WERI-Rb-1 (cell line): ENCODE results near the gene MAPT.

Experiments used
- DNase-seq: peaks from one replicate; pipeline ENCODE4 v3.0.0-alpha.2; 2020
- H3K27ac ChIP-seq: fragments of 250-450 bp; sonication (Bioruptor Pico); 2 replicates; pipeline ENCODE4 v1.5.1; 2020; ENCODE audit warnings: mild to moderate bottlenecking, moderate library complexity
- H3K27me3 ChIP-seq: fragments of 250-450 bp; sonication (Bioruptor Pico); 2 replicates; pipeline ENCODE4 v1.5.1; 2021; ENCODE audit warnings: mild to moderate bottlenecking, low read depth, moderate library complexity; ENCODE audit not compliant: insufficient read depth, severe bottlenecking
- H3K36me3 ChIP-seq: fragments of 250-450 bp; sonication (Bioruptor Pico); 2 replicates; pipeline ENCODE4 v1.5.1; 2020; ENCODE audit warnings: mild to moderate bottlenecking, moderate library complexity
- H3K4me3 ChIP-seq: 2 replicates; pipeline ENCODE4 v1.5.1; 2011; ENCODE audit warnings: low read depth, mild to moderate bottlenecking, control low read depth, low read length
- H3K9me3 ChIP-seq: fragments of 250-450 bp; sonication (Bioruptor Pico); 2 replicates; pipeline ENCODE4 v1.5.1; 2021; ENCODE audit warnings: mild to moderate bottlenecking, moderate library complexity; ENCODE audit not compliant: severe bottlenecking
- TF ChIP-seq, protein P1 (sequence below): IDR thresholded peaks from 2 replicates; pipeline ENCODE4 v1.5.1; 2011; ENCODE audit warnings: low read depth, mild to moderate bottlenecking, control low read depth, inconsistent platforms, low read length

The MAPT gene

DNA sequence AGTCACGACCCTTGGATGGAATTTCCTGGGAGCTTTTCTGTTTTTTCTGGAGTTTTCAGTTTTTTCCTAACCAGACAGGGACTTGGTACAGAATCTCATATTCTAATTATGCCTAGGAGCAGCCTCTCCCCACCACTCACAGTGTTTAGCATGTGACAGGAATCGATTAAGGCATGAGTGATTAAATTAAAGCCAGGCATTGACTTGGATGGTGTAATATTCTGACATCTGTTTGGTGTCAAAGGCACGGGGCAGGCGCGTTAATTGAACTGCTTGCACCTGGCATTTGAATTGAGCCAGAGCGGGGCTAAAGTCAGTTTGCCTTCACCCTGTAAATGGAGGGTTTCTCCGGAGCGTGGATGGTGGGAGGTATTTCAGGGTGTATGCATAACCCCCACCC is 11.9 kb downstream of the MAPT start:
- DNase-seq: peak; percentile 63
- H3K36me3 ChIP-seq: no peaks in the 10 kb centered on the region
- TF ChIP-seq, protein P1, sequence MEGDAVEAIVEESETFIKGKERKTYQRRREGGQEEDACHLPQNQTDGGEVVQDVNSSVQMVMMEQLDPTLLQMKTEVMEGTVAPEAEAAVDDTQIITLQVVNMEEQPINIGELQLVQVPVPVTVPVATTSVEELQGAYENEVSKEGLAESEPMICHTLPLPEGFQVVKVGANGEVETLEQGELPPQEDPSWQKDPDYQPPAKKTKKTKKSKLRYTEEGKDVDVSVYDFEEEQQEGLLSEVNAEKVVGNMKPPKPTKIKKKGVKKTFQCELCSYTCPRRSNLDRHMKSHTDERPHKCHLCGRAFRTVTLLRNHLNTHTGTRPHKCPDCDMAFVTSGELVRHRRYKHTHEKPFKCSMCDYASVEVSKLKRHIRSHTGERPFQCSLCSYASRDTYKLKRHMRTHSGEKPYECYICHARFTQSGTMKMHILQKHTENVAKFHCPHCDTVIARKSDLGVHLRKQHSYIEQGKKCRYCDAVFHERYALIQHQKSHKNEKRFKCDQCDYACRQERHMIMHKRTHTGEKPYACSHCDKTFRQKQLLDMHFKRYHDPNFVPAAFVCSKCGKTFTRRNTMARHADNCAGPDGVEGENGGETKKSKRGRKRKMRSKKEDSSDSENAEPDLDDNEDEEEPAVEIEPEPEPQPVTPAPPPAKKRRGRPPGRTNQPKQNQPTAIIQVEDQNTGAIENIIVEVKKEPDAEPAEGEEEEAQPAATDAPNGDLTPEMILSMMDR: no peak
- H3K27ac ChIP-seq: peak overlapping the region; percentile 62
- H3K9me3 ChIP-seq: no peaks in the 10 kb centered on the region
- peak overlapping the region; percentile 21; the same call in 1 of the 2 replicates for H3K4me3 ChIP-seq
- H3K27me3 ChIP-seq: no peaks in the 10 kb centered on the region

- no peak overlapping the region for H3K27ac ChIP-seq
- no peak overlapping the region for H3K4me3 ChIP-seq
- peaks cover 3% of the 10 kb centered on the region for H3K9me3 ChIP-seq
- TF ChIP-seq, protein P1: no peak
- H3K36me3 ChIP-seq: no peaks in the 10 kb centered on the region
- H3K27me3 ChIP-seq: no peaks in the 10 kb centered on the region
- DNase-seq: no peak
Observed at GRCh38 chr17:45906927-45907622, 12.7 kb downstream of the MAPT start.

DNA sequence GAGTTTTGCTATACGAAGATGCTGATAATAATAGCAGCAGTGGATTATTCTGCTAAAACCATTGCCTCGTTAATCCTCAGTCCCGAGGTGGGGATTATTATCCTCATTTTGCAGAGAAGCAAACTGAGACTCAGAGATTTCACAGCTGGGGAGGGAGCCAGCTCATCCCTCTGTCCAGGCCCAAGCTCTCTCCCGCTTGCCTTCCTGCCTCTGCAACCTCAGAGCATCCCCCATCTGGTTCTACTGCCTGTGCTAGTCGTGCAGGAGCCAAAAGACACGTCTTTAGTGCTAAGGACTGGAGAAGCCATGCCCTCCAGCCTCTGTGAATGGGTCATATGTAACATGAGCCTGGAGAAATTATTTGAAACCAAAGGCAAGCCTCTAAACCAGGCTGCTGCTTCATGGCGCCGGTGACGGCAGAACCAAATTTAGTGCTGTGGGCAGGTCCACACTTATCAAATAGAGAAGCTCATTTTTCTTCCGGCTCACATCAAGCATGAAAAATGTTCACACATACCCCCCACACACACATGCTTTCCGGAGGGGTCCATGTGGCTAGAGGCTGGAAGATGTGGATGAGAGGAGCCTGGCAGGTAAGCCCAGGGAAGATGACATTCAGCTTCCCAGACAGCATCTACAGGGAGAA is 13.5 kb downstream of the MAPT start:
- Histone ChIP-seq H3K27ac (peak overlapping the region; percentile 4; the same call in 1 of the 2 replicates), H3K4me3 (no peak overlapping the region), H3K36me3 (0 out of 2 replicates have a peak, but pooled peaks cover under 1% of the 10 kb centered on the region), H3K27me3 (no peaks in the 10 kb centered on the region), H3K9me3 (peaks cover 11% of the 10 kb centered on the region)
- DNase-seq: peak; percentile 61
- TF ChIP-seq, protein P1: no peak

GRCh38 chr17:45908460-45908859 is 14.1 kb downstream of the MAPT start:
- no peaks in the 10 kb centered on the region for H3K27me3 ChIP-seq
- TF ChIP-seq, protein P1: no peak
- H3K4me3 ChIP-seq: no peak overlapping the region
- no peak overlapping the region for H3K27ac ChIP-seq
- H3K36me3 ChIP-seq: 0 out of 2 replicates have a peak, but pooled peaks cover 3% of the 10 kb centered on the region
- DNase-seq: no peak
- peaks cover 14% of the 10 kb centered on the region for H3K9me3 ChIP-seq

DNA sequence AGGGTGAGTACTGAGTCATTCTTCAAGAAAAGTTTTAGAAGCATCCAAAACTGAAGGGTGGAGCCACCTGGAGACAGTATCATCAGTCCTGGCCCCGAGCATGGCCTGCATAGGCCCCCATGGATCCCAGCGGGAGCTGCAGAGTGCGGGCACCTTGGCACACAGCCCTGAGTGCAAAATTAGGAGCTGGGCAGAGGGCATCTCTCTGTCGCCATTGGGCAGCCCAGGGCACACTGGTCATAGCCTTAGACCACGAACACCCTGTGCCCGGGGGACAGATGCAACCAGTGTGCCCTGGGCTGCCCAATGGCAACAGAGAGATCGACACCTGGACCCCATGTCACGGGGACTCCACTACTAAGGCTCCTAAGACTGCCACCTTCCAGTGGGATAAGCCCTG is 14.6 kb downstream of the MAPT start:
- Histone ChIP-seq H3K27ac (no peak overlapping the region), H3K9me3 (peaks cover 14% of the 10 kb centered on the region), H3K36me3 (0 out of 2 replicates have a peak, but pooled peaks cover 3% of the 10 kb centered on the region), H3K27me3 (no peaks in the 10 kb centered on the region), H3K4me3 (no peak overlapping the region)
- DNase-seq: no peak
- TF ChIP-seq, protein P1: no peak
